Measurements from ENCODE around the gene SCRN1.

- TF ChIP-seq CTCF (IDR thresholded peaks at IDR 0.05) (no peak), POLR2A (IDR thresholded peaks at IDR 0.05) (no peak)
Measured at GRCh38 chr7:29922921-29923700, 66.5 kb downstream of the SCRN1 start.

All from uterus (tissue), 2 donors.